DMS114 treated with DMSO at 0.1 percent for 48 hours (cell line): ENCODE measurements around the gene TTC33.

Source experiments
- DNase-seq: peaks from one replicate; lab custom pipeline; 2025; ENCODE audit not compliant: unreplicated experiment; lab: John Stamatoyannopoulos, UW

Gene TTC33

GRCh38 chr5:40524677-40525076, 231.1 kb downstream of the TTC33 start:
- DNase-seq: no peak

DNA sequence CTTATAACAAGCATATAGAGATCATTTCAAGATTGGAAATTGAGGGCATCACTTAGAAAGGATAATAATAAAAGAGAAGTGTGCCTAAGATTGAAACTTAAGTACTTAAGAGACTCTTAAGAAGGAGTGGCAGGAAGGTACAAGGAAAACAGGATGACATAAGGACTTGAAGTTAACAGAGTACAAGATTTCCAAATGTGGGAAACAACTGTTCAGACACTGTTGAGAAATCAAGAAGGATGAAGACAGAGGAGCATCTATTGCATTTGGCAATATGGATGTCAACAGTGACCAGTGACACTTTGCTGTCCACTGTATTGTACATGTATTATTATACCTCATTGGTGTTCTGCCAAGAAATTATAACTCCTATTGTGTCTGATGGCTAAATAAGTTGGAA, 233.8 kb downstream of the TTC33 start:
- no peak for DNase-seq

DNA sequence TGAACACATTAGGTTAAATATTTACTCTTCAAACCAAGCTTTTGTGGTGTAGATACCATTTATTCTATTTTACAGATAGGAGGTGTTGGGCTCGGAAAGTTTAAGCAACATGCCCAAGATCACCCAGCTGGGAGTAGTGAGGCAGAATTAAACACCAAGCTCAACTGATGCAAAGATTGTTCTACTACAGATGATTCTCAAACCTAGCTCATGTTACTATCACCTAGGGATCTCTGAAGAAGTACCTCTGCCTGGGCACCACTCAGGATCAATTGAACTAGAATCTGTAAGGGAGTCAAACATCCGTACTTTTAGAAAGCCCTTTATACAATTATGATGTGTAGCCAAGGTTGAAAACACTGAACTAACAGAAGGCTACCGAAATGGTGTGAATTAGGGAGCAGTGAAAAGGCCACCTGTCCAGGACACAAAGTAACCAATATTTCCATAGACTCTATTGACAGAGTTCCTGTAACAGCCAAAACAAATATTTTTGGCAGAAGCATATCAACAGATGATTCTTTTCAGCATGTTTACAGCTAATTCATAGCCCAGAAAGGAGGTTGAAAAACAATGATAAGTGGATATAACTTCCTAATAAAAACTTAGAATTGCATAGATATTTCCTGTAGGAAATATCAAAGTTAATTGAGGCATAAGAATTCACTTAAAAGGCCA, 234.5 kb downstream of the TTC33 start:
- DNase-seq: no peak

- DNase-seq: no peak
Measured at GRCh38 chr5:40518485-40518917, 237.3 kb downstream of the TTC33 start.

DNA sequence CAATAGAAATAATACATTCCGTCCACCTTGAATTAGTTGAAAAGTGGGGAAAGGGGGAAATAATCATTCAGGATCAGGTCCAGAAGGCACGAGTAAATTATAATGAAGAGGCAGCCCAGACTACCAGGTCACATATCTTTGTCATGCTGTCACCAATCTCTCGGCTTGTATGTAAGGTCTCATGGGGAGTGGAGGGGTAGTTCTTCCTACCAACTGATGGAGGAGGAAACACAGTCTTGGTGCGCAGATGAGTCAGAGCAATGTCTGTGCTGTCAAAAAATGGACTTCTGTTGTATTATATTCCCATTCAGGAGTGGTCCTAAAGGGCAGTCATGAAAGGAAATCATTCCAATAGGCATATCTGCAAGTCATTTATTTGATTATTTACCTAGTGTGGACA, 240.3 kb downstream of the TTC33 start:
- no peak for DNase-seq

DNA sequence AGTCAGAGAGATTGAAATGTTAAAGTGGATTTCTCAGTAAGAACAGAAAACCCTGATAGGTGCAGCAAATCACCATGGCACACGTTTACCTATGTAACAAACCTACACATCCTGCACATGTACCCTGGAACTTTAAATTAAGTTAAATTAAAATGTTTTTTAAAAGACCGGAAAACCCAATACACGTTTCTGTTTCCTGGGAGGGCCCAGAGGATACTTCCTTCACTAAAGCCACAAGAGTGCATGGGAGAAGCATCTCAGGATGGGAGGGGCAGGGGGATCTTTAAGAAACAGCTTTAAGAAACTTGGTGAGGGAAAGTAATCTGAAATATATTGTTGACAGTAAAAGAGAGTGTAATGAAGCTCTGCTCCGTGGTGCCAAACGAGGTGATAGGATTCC, 240.8 kb downstream of the TTC33 start:
- no peak for DNase-seq

DNA sequence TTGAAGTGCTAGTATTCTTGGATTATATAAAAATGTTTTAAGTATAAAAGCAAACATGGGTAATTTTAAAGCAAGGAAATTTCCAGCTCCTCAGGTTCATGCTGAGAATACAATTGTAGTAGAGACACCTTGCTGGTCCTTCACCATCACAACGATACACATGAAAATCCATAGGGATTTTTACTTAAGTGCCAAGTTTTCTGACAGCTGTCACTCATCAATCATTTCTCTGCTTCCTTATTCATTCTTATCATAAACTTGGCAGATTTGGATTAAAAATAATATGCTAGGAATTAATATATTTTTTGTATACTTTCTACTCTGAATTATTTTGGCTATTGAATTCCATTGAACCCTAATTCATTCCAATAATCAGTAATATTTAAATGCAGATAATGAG, 244.0 kb downstream of the TTC33 start:
- no peak for DNase-seq

- DNase-seq: no peak
Measured at GRCh38 chr5:40507095-40507494, 248.7 kb downstream of the TTC33 start.

GRCh38 chr5:40505031-40505430, 250.7 kb downstream of the TTC33 start:
- no peak for DNase-seq

- no peak for DNase-seq
Measured at GRCh38 chr5:40503439-40503838, 252.3 kb downstream of the TTC33 start.

DNA sequence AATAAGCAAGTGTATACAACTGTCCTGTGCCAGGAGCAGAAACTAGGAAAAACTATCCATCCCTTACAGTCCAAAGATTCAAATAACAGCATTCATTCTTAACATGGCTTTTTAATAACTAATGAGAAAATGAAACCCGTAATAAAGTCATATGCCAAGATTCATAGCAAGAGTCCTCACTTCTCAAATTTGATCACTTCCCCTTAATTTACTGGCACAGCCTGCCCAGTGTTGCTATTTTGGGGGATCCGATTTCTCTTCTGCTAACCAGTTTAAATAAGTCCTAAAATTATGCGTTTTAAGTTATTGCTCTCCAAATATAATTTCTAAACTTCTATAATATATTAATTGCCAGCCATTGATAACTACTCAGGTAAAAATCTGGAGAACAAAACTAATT, 253.0 kb downstream of the TTC33 start:
- DNase-seq: no peak

- no peak for DNase-seq
Measured at GRCh38 chr5:40501711-40502444, 253.9 kb downstream of the TTC33 start.

DNA sequence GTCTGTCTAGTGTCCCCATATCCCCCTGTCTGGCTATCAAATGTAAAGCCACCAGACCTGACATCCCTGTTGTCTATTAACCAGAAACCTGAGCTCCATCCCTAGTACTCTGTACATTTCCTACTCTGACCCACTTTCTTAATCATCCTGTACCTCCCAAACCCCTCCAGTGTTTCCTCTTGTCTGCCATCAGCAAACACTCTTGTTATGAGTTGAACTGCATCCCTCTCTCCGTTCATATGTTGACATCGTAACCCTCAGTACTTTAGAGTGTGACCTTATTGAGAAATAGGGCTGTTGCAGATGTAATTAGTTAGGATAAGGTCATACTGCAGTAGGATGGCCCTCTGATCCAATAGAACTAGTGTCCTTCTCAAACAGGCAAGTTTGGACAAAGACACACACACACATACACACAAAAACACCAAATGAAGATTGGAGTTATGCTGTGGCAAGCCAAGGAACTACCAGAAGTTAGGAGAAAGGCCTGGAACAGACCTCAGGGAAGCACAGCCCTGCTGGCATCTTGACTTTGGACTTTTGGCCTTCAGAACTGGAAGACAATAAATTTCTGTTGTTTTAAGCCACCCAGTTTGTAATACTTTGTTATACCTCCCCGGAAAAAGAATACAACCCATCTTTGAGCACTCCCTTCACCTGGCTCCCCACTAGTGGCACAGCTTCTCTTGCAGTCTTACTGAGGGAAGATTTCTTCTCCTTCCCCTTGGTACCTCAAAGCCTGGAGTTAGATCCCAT, 256.1 kb downstream of the TTC33 start:
- no peak for DNase-seq

GRCh38 chr5:40499007-40499406, 256.8 kb downstream of the TTC33 start:
- no peak for DNase-seq

- DNase-seq: no peak
Measured at GRCh38 chr5:40497573-40497972, 258.2 kb downstream of the TTC33 start.

DNA sequence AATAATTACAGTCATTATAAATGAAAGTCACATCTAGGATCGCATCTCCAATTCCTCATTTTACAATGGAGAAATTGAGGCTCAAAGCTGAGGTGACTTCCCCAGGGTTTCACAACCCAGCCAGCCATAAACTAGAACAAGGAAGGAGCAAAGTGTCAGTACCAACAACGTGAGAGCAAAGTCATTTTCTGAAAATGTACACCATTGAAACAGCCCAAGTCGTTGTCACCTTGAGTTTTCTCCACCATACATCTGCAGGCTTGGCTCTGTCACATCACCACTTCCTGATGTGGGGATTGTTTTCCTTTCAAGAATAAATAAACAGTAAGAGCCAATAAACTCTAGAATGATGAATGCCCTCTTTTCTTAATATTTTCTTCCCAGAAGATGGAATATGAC, 260.5 kb downstream of the TTC33 start:
- no peak for DNase-seq

DNA sequence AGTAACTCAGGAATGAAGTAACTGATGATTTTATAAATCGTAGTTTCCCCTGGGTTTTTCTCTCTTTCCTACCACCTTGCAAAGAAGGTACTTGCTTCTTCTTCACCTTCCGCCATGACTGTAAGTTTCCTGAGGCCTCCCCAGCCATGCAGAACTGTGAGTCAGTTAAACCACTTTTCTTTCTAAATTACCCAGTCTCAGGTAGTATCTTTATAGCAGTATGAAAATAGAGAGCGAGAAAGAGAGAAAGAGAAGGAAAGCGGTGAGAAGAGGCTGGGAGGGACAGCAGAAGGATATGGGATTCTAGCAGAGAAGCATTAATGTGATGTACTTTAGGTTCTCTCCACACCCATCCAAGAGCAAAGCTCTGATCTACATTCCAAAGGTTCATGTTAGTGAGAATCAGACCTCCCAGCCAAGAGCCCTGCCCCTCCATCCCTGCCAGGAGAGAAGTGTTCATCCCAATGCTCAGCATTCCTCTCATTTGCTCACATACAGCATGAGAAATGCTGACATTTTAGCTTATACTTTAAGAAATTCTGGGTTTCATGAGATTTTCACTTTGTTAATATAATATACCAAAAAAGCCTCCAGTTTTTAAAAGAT, 261.0 kb downstream of the TTC33 start:
- no peak for DNase-seq

DNA sequence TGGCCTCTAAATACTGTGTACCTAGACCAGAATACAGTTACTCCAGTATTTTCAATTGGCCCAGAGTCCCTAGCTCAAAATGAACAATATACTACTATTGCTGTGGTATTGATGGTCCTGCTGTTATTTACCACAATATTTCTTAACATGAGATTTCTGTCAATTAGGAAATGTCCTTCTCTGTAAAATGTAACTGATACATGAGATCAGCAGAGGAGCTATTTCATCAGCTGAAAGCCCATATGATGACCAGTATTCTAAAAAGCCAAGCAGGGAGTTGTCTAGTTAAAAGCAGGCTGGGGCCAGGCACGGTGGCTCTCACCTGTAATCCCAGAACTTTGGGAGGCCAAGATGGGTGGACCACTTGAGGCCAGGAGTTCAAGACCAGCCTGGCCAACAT, 263.7 kb downstream of the TTC33 start:
- DNase-seq: no peak

GRCh38 chr5:40491644-40492043, 264.1 kb downstream of the TTC33 start:
- DNase-seq: no peak

GRCh38 chr5:40490464-40491111, 265.2 kb downstream of the TTC33 start:
- DNase-seq: no peak

DNA sequence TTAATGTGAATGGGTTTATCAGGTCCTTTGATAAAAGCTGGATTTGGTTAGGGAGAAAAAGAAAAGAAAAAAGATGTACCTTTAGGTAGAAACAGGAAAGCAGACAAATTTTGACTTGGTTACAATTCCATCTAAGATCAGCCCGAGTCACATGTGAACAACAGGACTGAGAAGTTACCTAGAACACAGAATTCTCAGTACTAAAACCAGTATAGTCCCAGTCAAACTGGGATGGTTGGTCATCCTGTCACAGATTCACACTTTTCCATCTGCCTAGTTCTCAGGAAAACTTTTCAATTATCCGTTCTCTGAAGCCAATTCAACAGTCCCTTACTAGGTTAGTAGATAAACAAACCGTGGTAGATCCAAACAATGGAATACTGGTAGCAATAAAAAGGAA, 266.3 kb downstream of the TTC33 start:
- DNase-seq: no peak
